ENCODE measurements around the gene CRADD. TPM values are rescaled to one million over a fixed set of nuclear protein-coding genes. Genes with fewer than 3 reads are reported as not detected.

The CRADD gene
- 10 to 100 TPM; 24.0 to 49.8 (median 44.2) TPM for total RNA-seq

DNA sequence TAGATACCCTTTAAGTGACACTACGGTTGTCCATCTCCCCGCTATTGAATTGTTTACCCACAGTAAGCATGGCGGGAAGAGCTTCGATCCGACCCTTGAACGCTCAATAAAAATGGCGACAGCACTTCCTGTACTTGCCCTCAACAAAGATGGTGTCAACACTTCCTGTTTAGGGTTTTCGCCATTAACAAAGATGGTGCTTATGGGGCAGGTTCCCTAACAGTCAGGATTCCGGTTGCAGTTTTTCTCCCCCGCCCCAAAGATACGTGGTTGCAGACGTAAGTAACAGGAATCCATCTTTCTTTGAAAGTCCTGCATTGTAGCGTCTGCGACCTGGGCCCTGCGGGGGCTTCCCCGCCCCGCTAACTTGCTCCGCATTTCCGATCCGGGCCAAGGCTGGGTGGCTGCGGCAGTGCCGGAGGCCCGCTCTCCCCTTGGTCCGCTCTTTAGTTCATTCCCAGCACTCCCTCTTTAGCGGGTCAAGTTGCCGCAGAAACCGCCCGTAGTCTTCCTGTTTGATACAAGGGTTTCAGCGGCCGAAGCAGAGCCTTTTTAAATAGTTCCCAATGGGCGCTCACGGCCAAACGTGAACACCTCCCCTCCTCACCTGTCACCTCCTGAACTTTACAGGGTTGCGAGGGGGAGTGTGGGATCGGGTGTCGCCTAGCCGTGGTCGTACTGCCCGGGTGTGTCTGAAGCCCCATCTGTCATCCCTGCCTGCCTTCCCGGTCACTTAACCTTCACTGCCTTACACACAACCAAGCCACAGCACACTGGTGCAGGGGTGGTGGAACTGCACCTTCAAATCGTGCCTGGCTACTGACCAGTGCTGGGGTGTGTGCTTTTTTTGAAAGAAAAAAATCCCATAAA is at the start of gene CRADD:
Gene CRADD, plus strand, starts transcription at position 181 of the 870 bp plus-strand sequence.
- H3K4me1 ChIP-seq: no peaks in the 10 kb centered on the region
- TF ChIP-seq POLR2A (IDR thresholded peaks at IDR 0.05) (peak; percentile 43), POLR2AphosphoS5 (IDR thresholded peaks at IDR 0.05) (peak in 2 of 3 donors; percentile 88 to 96)
- TF ChIP-seq, protein P1, sequence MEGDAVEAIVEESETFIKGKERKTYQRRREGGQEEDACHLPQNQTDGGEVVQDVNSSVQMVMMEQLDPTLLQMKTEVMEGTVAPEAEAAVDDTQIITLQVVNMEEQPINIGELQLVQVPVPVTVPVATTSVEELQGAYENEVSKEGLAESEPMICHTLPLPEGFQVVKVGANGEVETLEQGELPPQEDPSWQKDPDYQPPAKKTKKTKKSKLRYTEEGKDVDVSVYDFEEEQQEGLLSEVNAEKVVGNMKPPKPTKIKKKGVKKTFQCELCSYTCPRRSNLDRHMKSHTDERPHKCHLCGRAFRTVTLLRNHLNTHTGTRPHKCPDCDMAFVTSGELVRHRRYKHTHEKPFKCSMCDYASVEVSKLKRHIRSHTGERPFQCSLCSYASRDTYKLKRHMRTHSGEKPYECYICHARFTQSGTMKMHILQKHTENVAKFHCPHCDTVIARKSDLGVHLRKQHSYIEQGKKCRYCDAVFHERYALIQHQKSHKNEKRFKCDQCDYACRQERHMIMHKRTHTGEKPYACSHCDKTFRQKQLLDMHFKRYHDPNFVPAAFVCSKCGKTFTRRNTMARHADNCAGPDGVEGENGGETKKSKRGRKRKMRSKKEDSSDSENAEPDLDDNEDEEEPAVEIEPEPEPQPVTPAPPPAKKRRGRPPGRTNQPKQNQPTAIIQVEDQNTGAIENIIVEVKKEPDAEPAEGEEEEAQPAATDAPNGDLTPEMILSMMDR (IDR thresholded peaks at IDR 0.05): no peak
- H3K4me3 ChIP-seq: peak within 1 kb of the TSS; percentile 71 to 88 (median 77)
- no peaks in the 10 kb centered on the region for H3K27me3 ChIP-seq
- H3K9me3 ChIP-seq: no peaks in the 10 kb centered on the region
- H3K36me3 ChIP-seq: no peaks in the 10 kb centered on the region
- DNase-seq (ENCODE audit: low spot score in 2 of 2): peak; percentile 70 to 84
- H3K27ac ChIP-seq: peak within 1 kb of the TSS; percentile 98 to 99
- intact Hi-C loops (cut with DNase I; ENCODE audit: low total_unique reads): no loop called here

DNA sequence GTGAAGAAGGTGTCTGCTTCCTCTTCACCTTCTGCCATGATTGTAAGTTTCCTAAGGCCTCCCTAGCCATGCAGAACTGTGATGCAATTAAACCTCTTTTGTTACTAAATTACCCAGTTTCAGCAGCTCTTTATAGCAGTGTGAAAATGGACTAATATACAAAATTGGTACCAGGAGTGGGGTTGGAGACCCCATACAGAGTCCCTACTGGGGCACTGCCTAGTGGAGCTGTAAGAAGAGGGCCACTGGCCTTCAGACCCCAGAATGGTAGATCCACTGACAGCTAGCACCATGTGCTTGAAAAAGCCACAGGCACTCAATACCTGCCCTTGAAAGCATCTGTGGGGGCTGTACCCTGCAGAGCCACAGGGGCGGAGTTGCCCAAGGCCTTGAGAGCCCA is 44.8 kb upstream of the CRADD start:
- no peak for DNase-seq (ENCODE audit: low spot score in 2 of 2)
- intact Hi-C loops (cut with DNase I; ENCODE audit: low total_unique reads): no loop called here
- Histone ChIP-seq H3K36me3 (no peaks in the 10 kb centered on the region), H3K9me3 (peaks cover 0 to 6% of the 10 kb centered on the region in 2 donors), H3K4me3 (no peak overlapping the region), H3K4me1 (no peaks in the 10 kb centered on the region), H3K27ac (no peak overlapping the region), H3K27me3 (no peaks in the 10 kb centered on the region)
- TF ChIP-seq POLR2A (IDR thresholded peaks at IDR 0.05): no peak
- no peak for TF ChIP-seq POLR2AphosphoS5 (IDR thresholded peaks at IDR 0.05)
- TF ChIP-seq, protein P1 (IDR thresholded peaks at IDR 0.05): no peak

DNA sequence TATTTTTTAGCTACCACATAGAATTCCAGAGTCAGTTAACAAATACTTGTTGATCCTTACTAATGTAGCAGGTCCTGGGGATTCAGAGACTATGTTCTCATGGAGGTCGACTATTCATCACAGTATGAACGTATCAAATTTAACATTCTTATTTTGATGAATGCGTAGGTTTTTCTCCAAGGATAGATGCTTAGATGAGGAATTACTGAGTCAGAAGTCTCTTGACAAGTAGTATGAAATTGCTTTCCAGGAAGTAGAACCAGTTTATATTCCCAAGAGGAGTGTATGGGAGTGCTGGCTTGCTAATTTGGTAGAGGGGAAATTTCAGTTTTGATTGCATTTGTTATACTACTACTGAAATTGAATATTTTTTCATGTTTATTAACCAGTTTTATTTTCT is 42.8 kb upstream of the CRADD start:
- TF ChIP-seq POLR2A (IDR thresholded peaks at IDR 0.05) (no peak), POLR2AphosphoS5 (IDR thresholded peaks at IDR 0.05) (no peak)
- TF ChIP-seq, protein P1 (IDR thresholded peaks at IDR 0.05): no peak
- Histone ChIP-seq H3K9me3 (peaks cover 0 to 6% of the 10 kb centered on the region in 2 donors), H3K36me3 (no peaks in the 10 kb centered on the region), H3K4me1 (no peaks in the 10 kb centered on the region), H3K27ac (no peak overlapping the region), H3K27me3 (no peaks in the 10 kb centered on the region), H3K4me3 (no peak overlapping the region)
- no peak for DNase-seq (ENCODE audit: low spot score in 2 of 2)
- intact Hi-C loops (cut with DNase I; ENCODE audit: low total_unique reads): no loop called here

DNA sequence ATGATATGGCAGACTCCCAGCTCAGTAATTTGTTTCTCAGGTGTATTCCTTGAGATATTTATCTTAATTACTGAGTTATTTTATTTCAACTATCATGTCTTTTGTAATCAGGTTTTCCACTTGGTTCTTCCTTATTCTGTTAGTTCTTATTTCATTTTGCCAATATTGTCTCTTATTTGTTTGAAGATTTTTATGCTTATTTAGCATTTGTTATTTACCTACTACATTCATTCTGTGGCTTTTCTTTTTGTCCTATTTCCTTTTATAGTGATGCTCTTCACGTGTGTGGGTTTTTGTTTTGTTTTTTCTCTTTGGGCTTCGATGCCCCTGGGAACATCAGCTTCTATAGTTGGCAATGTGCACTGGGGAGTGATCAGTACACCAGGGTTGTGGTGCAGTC is 40.5 kb upstream of the CRADD start:
- no peak for TF ChIP-seq POLR2A (IDR thresholded peaks at IDR 0.05)
- TF ChIP-seq, protein P1 (IDR thresholded peaks at IDR 0.05): no peak
- TF ChIP-seq POLR2AphosphoS5 (IDR thresholded peaks at IDR 0.05): no peak
- Histone ChIP-seq H3K9me3 (peaks cover 0 to 6% of the 10 kb centered on the region in 2 donors), H3K4me1 (no peaks in the 10 kb centered on the region), H3K4me3 (no peak overlapping the region), H3K27me3 (no peaks in the 10 kb centered on the region), H3K36me3 (no peaks in the 10 kb centered on the region), H3K27ac (no peak overlapping the region)
- no peak for DNase-seq (ENCODE audit: low spot score in 2 of 2)
- intact Hi-C loops (cut with DNase I; ENCODE audit: low total_unique reads): no loop called here

DNA sequence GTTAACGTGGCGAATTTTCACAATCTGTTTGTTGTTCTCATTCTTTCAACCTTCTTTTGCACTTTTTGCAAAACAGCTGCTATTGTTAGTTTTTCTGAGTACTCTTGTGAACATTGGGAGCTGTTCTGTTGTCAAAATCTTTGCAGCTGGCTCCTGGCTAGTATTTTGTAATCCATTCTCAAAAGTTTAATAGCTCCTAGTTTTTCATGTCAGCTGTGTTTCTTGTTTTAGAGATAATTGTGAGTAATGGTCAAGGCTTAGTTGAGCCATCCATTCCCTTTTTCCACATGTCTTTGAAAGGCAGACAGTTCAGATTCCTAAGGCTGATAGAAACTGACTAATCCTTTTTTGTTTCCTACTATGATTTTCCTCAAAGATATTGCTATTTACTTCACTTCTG is 39.1 kb upstream of the CRADD start:
- no peak for TF ChIP-seq POLR2A (IDR thresholded peaks at IDR 0.05)
- TF ChIP-seq, protein P1 (IDR thresholded peaks at IDR 0.05): no peak
- no peak for TF ChIP-seq POLR2AphosphoS5 (IDR thresholded peaks at IDR 0.05)
- Histone ChIP-seq H3K36me3 (no peaks in the 10 kb centered on the region), H3K9me3 (no peaks in the 10 kb centered on the region), H3K27me3 (no peaks in the 10 kb centered on the region), H3K4me3 (no peak overlapping the region), H3K4me1 (no peaks in the 10 kb centered on the region), H3K27ac (no peak overlapping the region)
- DNase-seq (ENCODE audit: low spot score in 2 of 2): no peak
- intact Hi-C loops (cut with DNase I; ENCODE audit: low total_unique reads): no loop called here
